GM10266 (cell line): ENCODE measurements around the gene GGT5.
"Not testable (repeated sequence)": the region's sequence is repeated elsewhere in the genome, so short reads cannot be mapped to it uniquely, and the experiment has no call there.

Source experiments
- DNase-seq: peaks from one replicate; pipeline ENCODE4 v3.0.0; 2012; ENCODE audit errors: extremely low spot score
- CTCF ChIP-seq: IDR thresholded peaks from 2 replicates; pipeline ENCODE4 v1.5.1; 2012; ENCODE audit warnings: mild to moderate bottlenecking, low read depth; ENCODE audit not compliant: control insufficient read depth, insufficient read depth; ENCODE audit errors: missing control alignments

GGT5 gene

GRCh38 chr22:24259459-24259858 lies 14.6 kb upstream of the GGT5 start:
- peak; percentile 66 for TF ChIP-seq CTCF
- DNase-seq = peak; percentile 63

GRCh38 chr22:24256736-24257135 lies 11.9 kb upstream of the GGT5 start:
- not testable (repeated sequence) for DNase-seq

- not testable (repeated sequence) for DNase-seq
Observed at GRCh38 chr22:24256136-24256535, 11.3 kb upstream of the GGT5 start.

GRCh38 chr22:24253126-24253525 lies 8.2 kb upstream of the GGT5 start:
- not testable (repeated sequence) for DNase-seq

- not testable (repeated sequence) for DNase-seq
Observed at GRCh38 chr22:24251286-24251685, 6.4 kb upstream of the GGT5 start.

- not testable (repeated sequence) for DNase-seq
Observed at GRCh38 chr22:24249413-24249812, 4.5 kb upstream of the GGT5 start.

GRCh38 chr22:24248611-24249010 lies 3.7 kb upstream of the GGT5 start:
- not testable (repeated sequence) for DNase-seq

- peak; percentile 76 for TF ChIP-seq CTCF
- peak; percentile 80 for DNase-seq
Observed at GRCh38 chr22:24247564-24248344, 2.9 kb upstream of the GGT5 start.

GRCh38 chr22:24247011-24247507 lies 2.2 kb upstream of the GGT5 start:
- DNase-seq = no peak
- TF ChIP-seq CTCF = no peak

- not testable (repeated sequence) for DNase-seq
Observed at GRCh38 chr22:24245584-24246561, 991 bp upstream of the GGT5 start.

- DNase-seq = no peak
- TF ChIP-seq CTCF = no peak
Observed at GRCh38 chr22:24244144-24244787, 616 bp downstream of the GGT5 start.

GRCh38 chr22:24243417-24243816 lies 1.5 kb downstream of the GGT5 start:
- not testable (repeated sequence) for DNase-seq

- not testable (repeated sequence) for DNase-seq
Observed at GRCh38 chr22:24240985-24241692, 3.7 kb downstream of the GGT5 start.
